Stimulated activated CD8-positive, alpha-beta memory T cell treated with anti-CD3 and anti-CD28 coated beads, Interleukin-2, amount 100 ng/mL, for 48 hours (primary cell): Measurements from ENCODE around the gene TESMIN.

Experiments used
- DNase-seq, 2 donors: peaks; one replicate each; pipeline ENCODE4 v3.0.0-alpha.2; 2020; ENCODE audit warnings: low read depth in 2 of 2

TESMIN gene

GRCh38 chr11:68762481-68762880 is 11.2 kb upstream of the TESMIN start:
- DNase-seq: no peak

DNA sequence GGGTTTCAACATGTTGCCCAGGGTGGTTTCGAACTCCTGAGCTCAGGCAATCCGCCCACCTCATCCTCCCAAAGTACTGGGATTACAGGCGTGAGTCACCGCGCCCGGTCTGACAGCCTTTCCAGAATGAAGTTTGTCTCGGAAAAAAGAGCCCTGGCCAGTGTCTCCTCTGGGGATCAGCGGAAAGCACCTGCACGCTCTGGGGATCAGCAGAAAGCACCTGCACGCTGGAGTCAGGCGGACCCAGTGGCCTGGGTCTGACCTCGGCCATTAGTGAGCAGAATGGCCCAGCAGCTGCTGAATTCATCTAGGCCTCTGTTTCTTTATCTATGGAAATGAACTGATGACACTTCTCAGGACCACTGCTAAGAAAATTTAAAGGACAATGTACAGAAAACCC is 10.5 kb upstream of the TESMIN start:
- DNase-seq: no peak

DNA sequence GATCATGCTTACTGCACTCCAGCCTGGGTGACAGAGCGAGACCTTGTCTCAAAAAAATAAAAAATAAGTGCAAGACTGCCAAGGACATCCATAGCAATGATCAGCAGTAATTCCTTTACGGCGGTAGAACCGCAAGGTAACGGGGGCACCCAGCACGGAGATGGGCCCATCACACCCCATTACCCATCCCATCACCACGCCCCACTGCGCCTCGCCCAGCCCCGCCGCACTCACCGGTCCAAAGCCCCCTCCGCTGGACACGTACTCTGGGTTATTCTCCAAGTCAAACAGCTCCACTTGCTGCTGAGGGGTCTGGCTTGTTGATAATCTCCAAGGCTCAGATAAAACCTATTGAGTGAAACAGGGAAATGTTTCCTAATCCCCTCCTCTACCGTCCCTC is 8.7 kb upstream of the TESMIN start:
- DNase-seq: no peak

DNA sequence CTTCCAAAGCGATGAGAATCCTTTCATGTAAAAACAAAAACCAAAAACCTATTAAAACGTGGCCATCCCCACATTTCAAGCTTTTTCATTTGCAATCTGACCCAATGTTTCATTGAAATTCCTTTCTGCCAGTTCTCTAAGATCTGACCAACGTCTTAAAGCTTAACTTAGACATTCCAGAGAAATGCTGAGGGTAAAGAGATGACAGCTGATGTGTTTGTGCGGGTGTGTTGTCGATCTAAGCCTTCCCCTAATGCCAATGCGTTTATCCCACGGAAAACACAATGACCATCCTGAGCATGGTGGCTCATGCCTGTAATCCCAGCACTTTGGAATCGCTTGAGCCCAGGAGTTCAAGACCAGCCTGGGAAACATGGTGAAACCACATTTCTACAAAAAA is 6.4 kb upstream of the TESMIN start:
- DNase-seq: no peak

DNA sequence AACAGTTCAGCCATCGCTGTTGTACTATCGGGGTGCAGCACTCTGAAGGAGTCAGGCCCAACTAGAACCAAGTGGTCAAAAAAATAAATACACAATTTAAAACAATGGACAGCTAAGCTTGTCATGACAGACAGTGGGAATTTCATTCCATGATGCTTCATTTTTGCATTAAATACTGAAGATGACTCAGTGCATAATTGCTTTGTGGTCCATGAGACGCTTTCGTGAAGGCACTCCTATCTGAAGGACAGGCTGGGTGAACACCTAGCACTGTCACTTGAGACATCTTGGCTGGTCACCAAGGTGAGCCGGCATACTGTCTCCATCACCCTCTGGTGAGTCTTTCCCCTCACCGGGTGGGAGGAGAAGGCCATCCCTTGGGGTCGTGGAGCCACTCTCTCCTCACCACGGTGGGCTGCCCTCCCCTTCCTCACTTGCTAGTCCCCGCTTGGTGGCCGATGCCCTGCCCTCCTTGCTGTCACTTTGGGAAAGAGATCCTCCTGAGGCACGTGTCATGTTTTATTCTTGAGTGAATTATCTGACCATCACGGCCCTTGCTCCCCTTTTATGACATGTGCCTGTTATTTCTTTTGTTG is 4.9 kb upstream of the TESMIN start:
- no peak for DNase-seq

DNA sequence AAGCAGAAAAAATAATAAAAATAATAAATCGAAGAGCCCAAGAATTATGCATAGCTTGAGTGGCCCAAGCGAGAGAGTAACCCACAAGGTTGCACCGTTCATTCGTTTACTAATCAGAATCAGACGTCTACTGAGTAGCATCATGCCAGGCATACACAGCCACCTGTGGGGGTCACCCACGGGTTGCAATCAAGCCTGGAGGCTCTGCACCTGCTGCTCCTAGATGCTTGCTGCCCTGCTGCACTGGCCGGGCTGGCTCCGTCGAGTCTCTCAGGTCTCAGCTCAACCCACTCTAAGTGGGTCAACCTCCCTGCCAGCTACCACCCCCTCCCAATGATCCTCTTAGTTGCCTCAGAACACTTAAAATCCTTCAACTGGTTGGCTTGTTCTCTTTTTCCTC is 2.0 kb upstream of the TESMIN start:
- DNase-seq: no peak

DNA sequence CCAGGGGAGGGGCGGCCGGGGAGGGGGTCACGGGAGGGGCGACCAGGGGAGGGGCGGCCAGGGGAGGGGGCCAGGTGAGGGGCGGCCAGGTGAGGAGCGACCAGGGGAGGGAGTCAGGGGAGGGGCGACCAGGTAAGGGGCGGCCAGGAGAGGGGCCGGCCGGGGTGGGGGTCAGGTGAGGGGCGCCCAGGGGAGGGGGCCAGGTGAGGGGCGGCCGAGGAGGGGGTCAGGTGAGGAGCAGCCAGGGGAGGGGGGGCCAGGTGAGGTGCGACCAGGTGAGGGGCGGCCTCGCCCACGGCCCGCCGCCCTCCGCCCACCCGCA is 355 bp downstream of the TESMIN start:
- no peak for DNase-seq

DNA sequence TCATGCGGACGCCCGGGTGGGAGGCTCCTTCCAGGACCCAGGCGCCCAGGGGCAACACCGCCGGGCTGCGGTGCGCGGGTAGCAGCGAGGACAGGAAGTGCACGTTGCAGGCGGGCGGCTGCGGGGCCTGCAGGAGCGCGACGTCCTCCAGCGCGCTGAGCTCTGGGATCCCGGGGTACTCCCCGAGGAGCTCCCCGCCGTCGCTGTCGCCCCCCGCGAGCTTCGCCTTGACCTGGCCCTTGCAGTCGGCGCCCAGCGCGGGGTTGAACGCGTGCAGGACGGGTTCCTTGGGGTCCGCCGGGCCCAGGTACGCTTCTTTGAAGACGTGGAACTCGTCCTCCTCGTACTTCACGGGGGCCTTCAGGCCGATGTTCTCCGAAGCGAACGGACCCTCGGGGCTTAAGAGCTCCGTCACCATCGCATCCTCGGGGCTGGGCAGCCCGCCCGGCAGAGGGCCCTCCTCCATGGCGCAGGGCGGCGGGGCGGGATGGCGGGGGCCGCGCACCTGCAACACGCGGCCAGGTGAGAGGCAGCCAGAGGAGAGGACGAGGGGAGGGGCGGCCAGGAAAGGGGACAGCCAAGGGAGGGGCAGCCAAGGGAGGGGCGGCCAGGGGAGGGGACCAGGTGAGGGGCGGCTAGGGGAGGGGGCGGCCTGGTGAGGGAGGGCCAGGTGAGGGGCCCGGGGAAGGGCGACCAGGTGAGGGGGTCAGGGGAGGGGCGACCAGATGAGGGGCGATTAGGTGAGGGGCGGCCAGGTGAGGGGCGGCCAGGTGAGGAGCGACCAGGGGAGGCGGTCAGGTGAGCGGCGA is 921 bp downstream of the TESMIN start:
- no peak for DNase-seq

DNA sequence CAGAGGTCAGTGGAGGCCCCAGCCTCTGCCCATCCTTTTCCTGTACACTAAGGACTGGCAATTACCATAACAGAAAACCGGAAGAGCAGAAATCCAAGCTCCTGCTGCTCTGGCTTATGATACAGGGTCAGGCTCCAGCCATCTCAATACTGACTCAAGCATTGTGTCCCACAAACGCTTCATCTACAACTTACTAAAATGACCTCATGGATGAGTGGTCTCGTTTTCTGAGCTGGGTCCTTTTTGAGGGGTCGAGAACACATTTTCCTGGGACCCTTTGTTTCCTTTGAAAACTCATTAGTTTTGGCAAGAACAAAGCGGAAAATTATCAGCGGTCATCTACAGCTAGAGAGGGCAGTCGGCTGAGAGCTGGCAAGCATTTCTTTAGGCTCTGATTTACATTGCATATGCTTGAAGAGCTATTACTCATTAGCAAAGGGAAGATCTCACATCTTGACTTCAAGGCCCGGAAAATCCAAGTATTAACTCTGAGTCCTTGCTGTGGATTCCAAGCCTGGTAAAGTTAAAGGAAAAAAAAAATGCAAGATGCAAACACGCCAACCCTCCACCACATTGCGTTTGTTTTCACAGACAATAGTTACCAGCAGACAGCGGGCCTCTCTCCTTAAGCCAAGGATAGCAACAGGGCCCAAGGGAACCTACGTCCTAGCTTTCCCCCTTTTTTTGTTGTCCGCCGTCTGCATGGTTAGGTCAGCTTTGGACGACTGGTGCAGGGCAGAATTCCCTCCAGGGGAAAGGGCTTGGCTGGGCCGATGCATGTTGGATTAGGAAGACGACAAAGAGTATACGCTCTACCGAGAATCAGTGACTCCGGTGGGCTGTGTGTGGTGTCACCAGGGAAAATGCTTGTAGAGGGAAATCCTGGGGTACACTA is 1.8 kb downstream of the TESMIN start:
- DNase-seq: no peak

- DNase-seq: no peak
Measured at GRCh38 chr11:68748061-68748460, 3.3 kb downstream of the TESMIN start.

GRCh38 chr11:68743539-68743938 is 7.8 kb downstream of the TESMIN start:
- no peak for DNase-seq

- no peak for DNase-seq
Measured at GRCh38 chr11:68741463-68741862, 9.9 kb downstream of the TESMIN start.

DNA sequence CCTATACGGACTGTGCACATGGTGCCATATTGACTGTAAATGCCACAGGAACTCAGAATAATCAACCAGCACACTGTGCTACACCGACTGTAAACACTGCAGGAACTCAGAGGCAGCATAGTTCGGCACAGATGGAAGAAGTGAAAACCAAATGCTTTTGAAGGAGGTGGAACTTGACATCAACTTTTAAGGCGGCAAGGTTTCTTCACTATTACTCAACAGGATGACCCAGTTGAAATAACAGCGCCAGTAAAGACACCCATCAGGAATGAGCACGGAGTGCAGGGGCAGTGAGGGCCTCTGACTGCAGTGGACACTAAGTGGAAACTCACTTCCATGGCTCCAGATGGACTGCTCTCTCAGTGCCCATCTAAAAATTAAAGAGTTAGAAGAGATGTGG is 15.7 kb downstream of the TESMIN start:
- no peak for DNase-seq

GRCh38 chr11:68735125-68735524 is 16.2 kb downstream of the TESMIN start:
- no peak for DNase-seq

- no peak for DNase-seq
Measured at GRCh38 chr11:68734111-68734510, 17.2 kb downstream of the TESMIN start.

DNA sequence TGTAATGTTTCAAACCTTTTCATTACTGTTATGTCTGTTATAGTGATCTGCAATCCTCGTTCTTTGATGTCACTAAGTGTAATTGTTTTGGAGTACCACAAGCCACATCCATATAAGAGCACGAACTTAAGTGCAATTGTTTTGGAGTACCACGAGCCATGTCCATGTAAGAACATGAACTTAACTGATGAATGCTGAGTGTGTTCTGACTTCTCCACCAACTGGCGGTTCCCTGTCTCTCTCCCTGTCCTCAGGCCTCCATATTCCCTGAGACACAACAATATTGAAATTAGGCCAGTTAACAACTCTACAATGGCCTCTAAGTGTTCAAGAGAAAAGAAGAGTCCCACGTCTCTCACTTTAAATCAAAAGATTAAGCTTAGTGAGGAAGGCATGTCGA is 23.5 kb downstream of the TESMIN start:
- no peak for DNase-seq

DNA sequence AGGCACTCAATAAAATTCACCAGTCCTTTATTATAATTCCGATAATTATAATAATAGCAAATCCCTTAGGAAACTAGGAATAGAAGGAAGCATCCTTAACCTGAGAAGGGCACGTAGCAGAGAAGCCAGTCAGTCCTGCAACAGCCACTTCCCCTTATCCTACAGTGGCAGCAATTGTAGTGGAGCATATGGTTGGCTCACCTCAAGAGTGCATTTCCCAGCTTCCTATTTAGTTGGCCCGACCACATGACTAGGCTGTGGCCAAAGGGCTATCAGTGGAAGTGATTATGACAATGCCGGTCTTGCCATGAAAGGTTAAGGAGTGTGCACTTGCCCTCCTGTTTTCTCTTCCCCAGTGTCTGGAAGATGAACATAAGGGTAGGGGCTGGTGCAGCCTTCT is 27.0 kb downstream of the TESMIN start:
- DNase-seq: no peak

DNA sequence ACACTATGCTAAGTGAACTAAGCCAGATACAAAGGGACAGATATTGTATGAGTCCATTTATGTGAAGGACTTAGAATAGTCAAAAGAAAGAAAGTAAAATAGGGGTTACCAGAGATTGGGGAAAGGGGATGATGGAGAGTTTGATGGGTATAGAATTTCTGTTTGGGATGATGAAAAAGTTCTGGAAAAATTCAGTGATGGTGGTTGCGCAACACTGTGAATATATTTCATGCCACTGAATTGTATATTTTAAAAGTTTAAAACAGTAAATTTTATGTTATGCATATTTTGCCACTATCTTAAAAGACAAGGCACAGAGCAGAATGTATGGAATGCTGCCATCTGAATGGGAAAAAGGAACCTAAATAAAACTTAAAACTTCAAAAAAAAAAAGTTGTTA is 29.2 kb downstream of the TESMIN start:
- no peak for DNase-seq

DNA sequence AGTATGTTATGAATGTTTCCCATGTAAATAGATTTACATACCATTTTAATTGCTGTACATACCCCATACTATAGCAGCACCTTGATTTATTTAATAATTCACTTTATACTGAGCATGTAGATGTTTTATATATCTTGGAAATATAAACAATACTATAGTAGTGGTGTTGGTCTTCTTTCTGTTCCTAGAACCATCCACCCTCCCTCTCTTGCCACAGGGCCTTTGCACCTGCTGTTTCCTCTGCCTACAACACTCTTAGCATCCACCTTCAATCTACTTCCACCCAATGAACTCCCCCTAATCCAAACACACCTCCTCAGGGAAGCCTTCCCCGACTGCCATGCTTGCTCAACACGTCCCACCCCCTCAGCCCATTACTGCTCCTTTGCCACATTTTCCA is 30.2 kb downstream of the TESMIN start:
- no peak for DNase-seq

DNA sequence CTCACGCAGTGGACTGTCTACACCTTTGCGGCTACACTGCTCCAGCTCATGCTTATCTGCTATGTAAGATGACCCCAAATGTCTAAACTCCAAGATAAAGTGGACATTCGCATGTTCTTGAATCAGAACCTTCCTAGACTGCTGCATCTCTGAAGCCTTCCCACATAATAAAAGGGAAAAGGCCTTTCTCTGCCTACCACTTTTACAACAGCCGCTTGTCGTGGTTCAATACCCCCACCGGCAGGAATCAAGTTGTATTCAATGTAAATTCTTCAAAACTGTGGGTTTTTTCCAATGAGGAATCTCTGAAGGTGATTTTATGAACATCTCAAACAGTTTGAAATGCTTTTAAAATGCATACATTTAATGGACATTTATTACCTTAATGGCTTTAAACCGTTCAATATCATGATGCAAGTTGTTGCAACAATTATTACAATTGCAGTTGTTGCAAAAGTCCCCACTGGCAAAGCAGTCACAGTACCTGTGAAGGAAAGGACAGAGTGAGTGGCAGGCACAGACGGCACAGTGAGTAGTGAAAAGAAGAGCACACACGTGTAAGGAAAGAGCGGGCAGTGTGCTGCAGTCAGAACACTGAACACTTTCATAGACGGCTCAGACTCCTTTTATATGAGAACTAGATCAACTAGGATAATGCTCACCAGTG is 35.7 kb downstream of the TESMIN start:
- no peak for DNase-seq

DNA sequence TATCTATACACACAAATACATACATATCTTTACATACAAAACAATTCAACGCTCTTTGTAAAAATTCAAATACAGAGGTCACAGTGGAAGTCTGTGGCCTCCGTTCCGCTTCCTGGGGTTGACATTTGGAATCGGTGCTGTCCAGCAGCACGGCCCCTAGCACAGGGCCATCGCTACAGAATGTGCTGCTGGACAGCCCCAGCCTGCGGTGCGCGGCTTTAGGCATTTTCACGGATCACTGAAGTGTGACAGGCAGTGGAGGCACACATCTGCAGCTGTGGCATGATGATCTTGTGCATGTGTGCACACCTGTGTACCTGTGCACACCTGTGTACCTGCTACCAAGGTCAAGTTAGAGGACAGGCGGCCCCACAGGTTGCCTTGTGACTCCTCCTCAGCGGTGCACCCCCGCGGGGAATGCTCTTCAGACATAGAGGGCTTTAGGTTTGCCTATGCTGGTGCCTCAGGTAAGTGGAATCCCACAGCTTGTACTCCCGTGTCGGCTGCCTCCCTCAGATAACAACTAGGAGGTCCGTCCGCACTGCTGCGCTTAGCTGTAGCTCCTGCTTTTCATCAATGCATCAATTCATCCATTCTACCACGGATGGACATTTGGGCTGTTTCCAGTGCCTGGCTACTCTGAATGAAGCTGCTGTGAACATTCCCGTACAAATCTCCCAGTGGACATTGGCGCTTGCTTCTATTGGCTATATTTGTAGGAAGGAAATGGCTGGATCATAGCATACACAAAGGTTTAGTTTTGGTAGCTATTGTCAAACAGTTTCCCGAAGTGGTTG is 37.1 kb downstream of the TESMIN start:
- DNase-seq: no peak

GRCh38 chr11:68711114-68711513 is 40.2 kb downstream of the TESMIN start:
- no peak for DNase-seq
